ENCODE measurements around the gene IL12A.
A peak's percentile ranks its signal among the peaks of the same experiment; 100 is the strongest.

IL12A gene

GRCh38 chr3:159987291-159987711 lies 1.3 kb upstream of the IL12A start:
- in situ Hi-C loops (cut with MboI; ENCODE audit: low pct_unique_long_range_greater_than_20kb, low sequenced_read_pairs) = no loop called here

GRCh38 chr3:159989973-159990846 lies 1.6 kb downstream of the IL12A start:
- DNase-seq = peak; percentile 35
- in situ Hi-C loops (cut with MboI; ENCODE audit: low pct_unique_long_range_greater_than_20kb, low sequenced_read_pairs) = no loop called here

More at GRCh38 chr3:159987291-159987711, 1.3 kb upstream of the IL12A start:
- no peak for DNase-seq

GRCh38 chr3:159991591-159991990 lies 3.0 kb downstream of the IL12A start:
- no peak for DNase-seq
- in situ Hi-C loops (cut with MboI; ENCODE audit: low pct_unique_long_range_greater_than_20kb, low sequenced_read_pairs) = no loop called here

- no peak for DNase-seq
- in situ Hi-C loops (cut with MboI; ENCODE audit: low pct_unique_long_range_greater_than_20kb, low sequenced_read_pairs) = no loop called here
These were observed 4.0 kb downstream of the IL12A start for GRCh38 chr3:159992589-159992988.

GRCh38 chr3:159994182-159994581 lies 5.5 kb downstream of the IL12A start:
- in situ Hi-C loops (cut with MboI; ENCODE audit: low pct_unique_long_range_greater_than_20kb, low sequenced_read_pairs) = no loop called here

GRCh38 chr3:159995091-159995490 lies 6.5 kb downstream of the IL12A start:
- DNase-seq = no peak
- in situ Hi-C loops (cut with MboI; ENCODE audit: low pct_unique_long_range_greater_than_20kb, low sequenced_read_pairs) = no loop called here

More at GRCh38 chr3:159994182-159994581, 5.5 kb downstream of the IL12A start:
- no peak for DNase-seq

- in situ Hi-C loops (cut with MboI; ENCODE audit: low pct_unique_long_range_greater_than_20kb, low sequenced_read_pairs) = no loop called here
- DNase-seq = no peak
These were observed 7.4 kb downstream of the IL12A start for GRCh38 chr3:159996018-159996417.

- DNase-seq = no peak
- in situ Hi-C loops (cut with MboI; ENCODE audit: low pct_unique_long_range_greater_than_20kb, low sequenced_read_pairs) = no loop called here
These were observed 8.3 kb downstream of the IL12A start for GRCh38 chr3:159996959-159997358.

GRCh38 chr3:160001148-160001760 lies 12.6 kb downstream of the IL12A start:
- DNase-seq = no peak
- in situ Hi-C loops (cut with MboI; ENCODE audit: low pct_unique_long_range_greater_than_20kb, low sequenced_read_pairs) = loop anchor here (25.0 kb wide), 1 partner anchor 739 kb away; no protein-coding TSS in a partner anchor

- in situ Hi-C loops (cut with MboI; ENCODE audit: low pct_unique_long_range_greater_than_20kb, low sequenced_read_pairs) = loop anchor here (25.0 kb wide), 1 partner anchor 740 kb away; no protein-coding TSS in a partner anchor
- no peak for DNase-seq
These were observed 13.4 kb downstream of the IL12A start for GRCh38 chr3:160001850-160002623.

- peak; percentile 80 for DNase-seq
- in situ Hi-C loops (cut with MboI; ENCODE audit: low pct_unique_long_range_greater_than_20kb, low sequenced_read_pairs) = loop anchor here (25.0 kb wide), 1 partner anchor 741 kb away; no protein-coding TSS in a partner anchor
These were observed 15.0 kb downstream of the IL12A start for GRCh38 chr3:160003520-160004128.

- no peak for DNase-seq
These were observed 16.4 kb downstream of the IL12A start for GRCh38 chr3:160005004-160005403.

GRCh38 chr3:160006282-160007163 lies 17.9 kb downstream of the IL12A start:
- DNase-seq = peak; percentile 72
- in situ Hi-C loops (cut with MboI; ENCODE audit: low pct_unique_long_range_greater_than_20kb, low sequenced_read_pairs) = loop anchor here (25.0 kb wide), 1 partner anchor 744 kb away; no protein-coding TSS in a partner anchor

More at GRCh38 chr3:160005004-160005403, 16.4 kb downstream of the IL12A start:
- in situ Hi-C loops (cut with MboI; ENCODE audit: low pct_unique_long_range_greater_than_20kb, low sequenced_read_pairs) = loop anchor here (25.0 kb wide), 1 partner anchor 743 kb away; no protein-coding TSS in a partner anchor

- DNase-seq = no peak
- in situ Hi-C loops (cut with MboI; ENCODE audit: low pct_unique_long_range_greater_than_20kb, low sequenced_read_pairs) = loop anchor here (25.0 kb wide), 1 partner anchor 747 kb away; no protein-coding TSS in a partner anchor
These were observed 20.3 kb downstream of the IL12A start for GRCh38 chr3:160008961-160009360.

- in situ Hi-C loops (cut with MboI; ENCODE audit: low pct_unique_long_range_greater_than_20kb, low sequenced_read_pairs) = loop anchor here (25.0 kb wide), 1 partner anchor 747 kb away; no protein-coding TSS in a partner anchor
- no peak for DNase-seq
These were observed 20.9 kb downstream of the IL12A start for GRCh38 chr3:160009525-160009924.

GRCh38 chr3:160010578-160010977 lies 21.9 kb downstream of the IL12A start:
- no peak for DNase-seq
- in situ Hi-C loops (cut with MboI; ENCODE audit: low pct_unique_long_range_greater_than_20kb, low sequenced_read_pairs) = loop anchor here (25.0 kb wide), 1 partner anchor 748 kb away; no protein-coding TSS in a partner anchor

GRCh38 chr3:160012108-160012507 lies 23.5 kb downstream of the IL12A start:
- in situ Hi-C loops (cut with MboI; ENCODE audit: low pct_unique_long_range_greater_than_20kb, low sequenced_read_pairs) = loop anchor here (25.0 kb wide), 1 partner anchor 750 kb away; no protein-coding TSS in a partner anchor
- DNase-seq = no peak

GRCh38 chr3:160016972-160017371 lies 28.3 kb downstream of the IL12A start:
- in situ Hi-C loops (cut with MboI; ENCODE audit: low pct_unique_long_range_greater_than_20kb, low sequenced_read_pairs) = loop anchor here (25.0 kb wide), 1 partner anchor 755 kb away; no protein-coding TSS in a partner anchor
- DNase-seq = no peak

Measured in KBM-7 (cell line).